Aorta (tissue), 5 donors: ENCODE measurements around the gene RPS15. TPM values are rescaled to one million over a fixed set of nuclear protein-coding genes. Genes with fewer than 3 reads are reported as not detected.
A peak's percentile ranks its signal among the peaks of the same experiment; 100 is the strongest.
"Not testable (repeated sequence)": the region's sequence is repeated elsewhere in the genome, so short reads cannot be mapped to it uniquely, and the experiment has no call there.

Experiments
- ATAC-seq: fragments of 200-7000 bp; cut with Tn5 transposase; one replicate; pipeline ENCODE4 v1.9.1; 2022; ENCODE audit warnings: moderate library complexity; ENCODE audit not compliant: low FRiP score
- DNase-seq, 2 donors: peaks; one replicate each; pipeline ENCODE4 v3.0.0-alpha.2; 2020
- H3K27ac ChIP-seq, 2 donors: one replicate each; pipeline ENCODE4 v1.5.1; 2013; ENCODE audit warnings: low read length in 2 of 2, mild to moderate bottlenecking in 2 of 2, moderate library complexity in 2 of 2, control low read depth in 1 of 2, inconsistent platforms in 1 of 2, low read depth in 1 of 2
- H3K27me3 ChIP-seq, 2 donors: one replicate each; pipeline ENCODE4 v1.6.1; 2013; ENCODE audit warnings: control low read depth in 1 of 2, low read length in 1 of 2, mild to moderate bottlenecking in 1 of 2, moderate library complexity in 1 of 2; ENCODE audit not compliant: insufficient read depth in 2 of 2, control insufficient read depth in 1 of 2
- H3K36me3 ChIP-seq, 2 donors: one replicate each; pipeline ENCODE4 v1.6.1; 2013; ENCODE audit warnings: control low read depth in 1 of 2, low read length in 1 of 2, mild to moderate bottlenecking in 1 of 2; ENCODE audit not compliant: insufficient read depth in 2 of 2, control insufficient read depth in 1 of 2
- H3K4me1 ChIP-seq, 2 donors: one replicate each; pipeline ENCODE4 v1.6.1; 2013; ENCODE audit warnings: low read length in 2 of 2, control low read depth in 1 of 2, mild to moderate bottlenecking in 1 of 2, moderate library complexity in 1 of 2; ENCODE audit not compliant: insufficient read depth in 2 of 2, control insufficient read depth in 1 of 2
- H3K4me3 ChIP-seq, 2 donors: one replicate each; pipeline ENCODE4 v1.5.1; 2013; ENCODE audit warnings: low read length in 2 of 2, control low read depth in 1 of 2, mild to moderate bottlenecking in 1 of 2
- H3K9me3 ChIP-seq: one replicate; pipeline ENCODE4 v1.6.1; 2013; ENCODE audit warnings: mild to moderate bottlenecking, low read length; ENCODE audit not compliant: control insufficient read depth
- WGBS, 2 donors: extraction: QIAGEN DNeasy Blood & Tissue Kit; methylation state at CpG; one replicate each; pipeline ENCODE4 v1.1.7; 2013; 5-methylcytosine and 5-hydroxymethylcytosine counted together
- intact Hi-C, 2 donors: fragments of 100-400 bp; cut with DNase I; formaldehyde crosslinking; loops; one replicate each; pipeline versions ENCODE4 v1.14.2 to v1.15.0; 2022
- polyA plus RNA-seq, 2 donors: library from polyadenylated mRNA; stranded (reverse); fragments of 200-250 nt; gene quantifications; one replicate each; pipeline ENCODE4 v1.2.3, GENCODE V29; 2013
- total RNA-seq, 2 donors: library from RNA; stranded (reverse); fragmentation: NEBNext Ultra II Directional; extraction: Animal tissue kit (Norgen Biotek cat#: 25700); gene quantifications; one replicate each; pipeline ENCODE4 v1.2.1, GENCODE V29; 2021
- donor health status: healthy with polysubstance abuse.
- donor health status: Bipolar disorder and iron deficiency.
- donor health status: DM: no; HTN: no; CAD: no.
- donor health status: DM: no; HTN: no; CAD: no.
- donor health status: DM: yes; HTN: yes; CAD: no.

RPS15 gene
- total and polyA plus RNA-seq, 4 donors, result 707 to 2,878 (median 1,767) TPM

- H3K27ac ChIP-seq, result no peak overlapping the region
- no peak overlapping the region for H3K4me3 ChIP-seq
- peaks cover 0 to 2% of the 10 kb centered on the region in 2 donors for H3K27me3 ChIP-seq
- intact Hi-C loops, result no loop called here
- DNase-seq (no peak), ATAC-seq (no peak)
- H3K36me3 ChIP-seq, result no peaks in the 10 kb centered on the region
- WGBS, 2 donors, result 70 to 74% methylated on average over 30 to 31 of the region's 31 CpGs
- no peaks in the 10 kb centered on the region for H3K9me3 ChIP-seq
- H3K4me1 ChIP-seq, result no peaks in the 10 kb centered on the region
Measured at GRCh38 chr19:1474011-1474764, 36.0 kb downstream of the RPS15 start.

- WGBS, 2 donors, result 88 to 91% methylated on average over 23 to 26 of the region's 26 CpGs
- peaks cover 0 to 2% of the 10 kb centered on the region in 2 donors for H3K27me3 ChIP-seq
- intact Hi-C loops, result no loop called here
- ATAC-seq (no peak), DNase-seq (no peak)
- no peak overlapping the region for H3K4me3 ChIP-seq
- H3K27ac ChIP-seq, result no peak overlapping the region
- no peaks in the 10 kb centered on the region for H3K36me3 ChIP-seq
- no peaks in the 10 kb centered on the region for H3K9me3 ChIP-seq
- no peaks in the 10 kb centered on the region for H3K4me1 ChIP-seq
Measured at GRCh38 chr19:1474765-1475351, 36.7 kb downstream of the RPS15 start.

GRCh38 chr19:1475751-1476437 lies 37.7 kb downstream of the RPS15 start:
- Histone ChIP-seq H3K4me3 (no peak overlapping the region), H3K36me3 (no peaks in the 10 kb centered on the region), H3K9me3 (no peaks in the 10 kb centered on the region), H3K4me1 (no peaks in the 10 kb centered on the region), H3K27me3 (peaks cover 0 to 2% of the 10 kb centered on the region in 2 donors), H3K27ac (no peak overlapping the region)
- ATAC-seq (no peak), DNase-seq (no peak)
- intact Hi-C loops, result no loop called here
- WGBS, 2 donors, result 91 to 92% methylated on average over 31 of the region's 31 CpGs

GRCh38 chr19:1477056-1477455 lies 38.9 kb downstream of the RPS15 start:
- H3K9me3 ChIP-seq, H3K4me3 ChIP-seq, H3K4me1 ChIP-seq, ATAC-seq, H3K36me3 ChIP-seq, H3K27ac ChIP-seq, H3K27me3 ChIP-seq, intact Hi-C loops, DNase-seq: not testable (repeated sequence)
- WGBS, 2 donors, result 95 to 97% methylated on average over 9 of the region's 9 CpGs

- no peaks in the 10 kb centered on the region for H3K27me3 ChIP-seq
- H3K4me1 ChIP-seq, result no peaks in the 10 kb centered on the region
- H3K4me3 ChIP-seq, result peak within 1 kb of the TSS; percentile 86 to 89
- ATAC-seq (peak; percentile 96), DNase-seq (peak; percentile 97 to 99)
- H3K27ac ChIP-seq, result no peak within 1 kb of the TSS
- H3K36me3 ChIP-seq, result no peaks in the 10 kb centered on the region
- H3K9me3 ChIP-seq, result no peaks in the 10 kb centered on the region
- intact Hi-C loops, result loop anchor here in 1 of 2 donors (1.0 kb wide), 1 partner anchor 11 kb away; the partner anchor contains the start of gene PCSK4
- 1% methylated on average over 52 to 71 of the region's 71 CpGs for WGBS, 2 donors
Measured at GRCh38 chr19:1478934-1479707, 40.9 kb downstream of the RPS15 start, which contains the start of gene C19orf25. TSS of gene C19orf25 (minus strand) at chr19:1479215. CDS start at chr19:1478903, 312 bp downstream.

- Histone ChIP-seq H3K27ac (no peak overlapping the region), H3K36me3 (no peaks in the 10 kb centered on the region), H3K4me1 (no peaks in the 10 kb centered on the region), H3K27me3 (no peaks in the 10 kb centered on the region), H3K4me3 (no peak overlapping the region), H3K9me3 (no peaks in the 10 kb centered on the region)
- peak in 1 of 2 donors; percentile 56 for DNase-seq
- no peak for ATAC-seq
- intact Hi-C loops, result no loop called here
- 88 to 92% methylated on average over 22 to 26 of the region's 26 CpGs for WGBS, 2 donors
Measured at GRCh38 chr19:1481224-1481892, 43.2 kb downstream of the RPS15 start.

- H3K4me1 ChIP-seq, result no peaks in the 10 kb centered on the region
- no peaks in the 10 kb centered on the region for H3K36me3 ChIP-seq
- 88 to 89% methylated on average over 35 to 36 of the region's 36 CpGs for WGBS, 2 donors
- no peaks in the 10 kb centered on the region for H3K27me3 ChIP-seq
- no peak overlapping the region for H3K27ac ChIP-seq
- no peaks in the 10 kb centered on the region for H3K9me3 ChIP-seq
- no peak overlapping the region for H3K4me3 ChIP-seq
- intact Hi-C loops, result no loop called here
- DNase-seq (peak in 1 of 2 donors; percentile 76), ATAC-seq (no peak)
Measured at GRCh38 chr19:1481893-1482360, 43.7 kb downstream of the RPS15 start.
